Measurements from ENCODE around the gene ARHGDIG.

GRCh38 chr16:301235-301634, 20.8 kb downstream of the ARHGDIG start:
- TF ChIP-seq CTCF (IDR thresholded peaks at IDR 0.05; ENCODE audit: borderline replicate concordance, extremely low read depth, low read length, poor library complexity, severe bottlenecking): no peak
- no peak for TF ChIP-seq EZH2 (IDR thresholded peaks at IDR 0.05; ENCODE audit: borderline replicate concordance, low read depth, low read length, severe bottlenecking)

Measured in DND-41 (cell line).